HL-60/S4 (cell line): ENCODE results near the gene FCHO2.

Source experiments
- in situ Hi-C: fragments of 300-500 bp; cut with MboI; formaldehyde crosslinking; loops from 2 replicates; pipeline ENCODE4 v1.14.3; 2022; ENCODE audit warnings: low sequenced_read_pairs

Gene FCHO2

GRCh38 chr5:73030531-73030930 lies 74.7 kb downstream of the FCHO2 start:
- in situ Hi-C loops, result no loop called here

- in situ Hi-C loops, result no loop called here
Observed at GRCh38 chr5:73030995-73031394, 75.2 kb downstream of the FCHO2 start.

GRCh38 chr5:73031839-73032238 lies 76.0 kb downstream of the FCHO2 start:
- in situ Hi-C loops, result no loop called here

GRCh38 chr5:73032635-73033034 lies 76.8 kb downstream of the FCHO2 start:
- in situ Hi-C loops, result no loop called here

- in situ Hi-C loops, result no loop called here
Observed at GRCh38 chr5:73037545-73037944, 81.7 kb downstream of the FCHO2 start.

GRCh38 chr5:73039082-73039481 lies 83.2 kb downstream of the FCHO2 start:
- in situ Hi-C loops, result no loop called here

GRCh38 chr5:73042993-73043392 lies 87.2 kb downstream of the FCHO2 start:
- in situ Hi-C loops, result no loop called here

GRCh38 chr5:73044546-73044945 lies 88.7 kb downstream of the FCHO2 start:
- in situ Hi-C loops, result no loop called here

- in situ Hi-C loops, result no loop called here
Observed at GRCh38 chr5:73045623-73046022, 89.8 kb downstream of the FCHO2 start.

- in situ Hi-C loops, result no loop called here
Observed at GRCh38 chr5:73061593-73061992, 105.8 kb downstream of the FCHO2 start.

- in situ Hi-C loops, result no loop called here
Observed at GRCh38 chr5:73066466-73066865, 110.6 kb downstream of the FCHO2 start.

GRCh38 chr5:73067213-73067612 lies 111.4 kb downstream of the FCHO2 start:
- in situ Hi-C loops, result no loop called here

- in situ Hi-C loops, result no loop called here
Observed at GRCh38 chr5:73081093-73081492, 125.3 kb downstream of the FCHO2 start.

- in situ Hi-C loops, result no loop called here
Observed at GRCh38 chr5:73088026-73088425, 132.2 kb downstream of the FCHO2 start.

GRCh38 chr5:73093943-73094342 lies 138.1 kb downstream of the FCHO2 start:
- in situ Hi-C loops, result no loop called here

GRCh38 chr5:73094415-73094814 lies 138.6 kb downstream of the FCHO2 start:
- in situ Hi-C loops, result no loop called here

GRCh38 chr5:73095564-73096238 lies 139.9 kb downstream of the FCHO2 start:
- in situ Hi-C loops, result no loop called here

GRCh38 chr5:73096239-73096575 lies 140.4 kb downstream of the FCHO2 start:
- in situ Hi-C loops, result no loop called here

GRCh38 chr5:73097740-73098139 lies 141.9 kb downstream of the FCHO2 start:
- in situ Hi-C loops, result no loop called here

GRCh38 chr5:73100109-73100508 lies 144.3 kb downstream of the FCHO2 start:
- in situ Hi-C loops, result no loop called here

- in situ Hi-C loops, result no loop called here
Observed at GRCh38 chr5:73103870-73104299, 148.0 kb downstream of the FCHO2 start.

GRCh38 chr5:73104326-73104725 lies 148.5 kb downstream of the FCHO2 start:
- in situ Hi-C loops, result no loop called here

- in situ Hi-C loops, result no loop called here
Observed at GRCh38 chr5:73106335-73106734, 150.5 kb downstream of the FCHO2 start.
